Thyroid gland (tissue), 4 donors: Measurements from ENCODE around the gene KIRREL3.

ENCODE experiments used
- POLR2A ChIP-seq, 2 donors: fragments of 450-650 bp; IDR thresholded peaks; one replicate each; pipeline ENCODE4 v1.6.1; 2017; ENCODE audit warnings: antibody characterized with exemption in 2 of 2, mild to moderate bottlenecking in 2 of 2, moderate library complexity in 1 of 2
- TF ChIP-seq, protein P1 (sequence below), 6 experiments: fragments of 200-600 bp in 3 of 6; fragments of 450-650 bp in 3 of 6; sonication (generic) in 3 of 6; IDR thresholded peaks; one replicate each; pipeline ENCODE4 v1.5.1; 2016 to 2019; ENCODE audit warnings: antibody characterized with exemption in 6 of 6, mild to moderate bottlenecking in 2 of 6, inconsistent platforms in 1 of 6, moderate library complexity in 1 of 6

DNA sequence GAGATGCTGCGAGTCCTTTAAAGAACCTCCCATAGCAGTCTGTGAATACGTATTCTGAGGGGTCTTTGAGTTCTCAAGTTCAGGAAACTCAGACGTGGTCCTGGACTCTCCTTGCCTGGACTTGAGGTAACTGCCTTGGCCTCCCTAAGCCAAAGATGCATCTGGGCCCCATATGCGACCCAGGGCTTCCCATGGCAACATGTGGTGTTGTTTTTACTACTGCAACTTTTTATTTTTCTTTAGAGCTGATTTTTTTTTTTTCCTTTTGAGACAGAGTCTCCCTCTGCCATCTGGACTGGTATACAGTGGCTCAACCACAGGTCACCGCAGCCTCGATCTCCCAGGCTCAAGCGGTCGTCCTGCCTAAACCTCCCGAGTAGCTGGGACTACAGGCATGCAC, 324.0 kb downstream of the KIRREL3 start:
- TF ChIP-seq, protein P1, sequence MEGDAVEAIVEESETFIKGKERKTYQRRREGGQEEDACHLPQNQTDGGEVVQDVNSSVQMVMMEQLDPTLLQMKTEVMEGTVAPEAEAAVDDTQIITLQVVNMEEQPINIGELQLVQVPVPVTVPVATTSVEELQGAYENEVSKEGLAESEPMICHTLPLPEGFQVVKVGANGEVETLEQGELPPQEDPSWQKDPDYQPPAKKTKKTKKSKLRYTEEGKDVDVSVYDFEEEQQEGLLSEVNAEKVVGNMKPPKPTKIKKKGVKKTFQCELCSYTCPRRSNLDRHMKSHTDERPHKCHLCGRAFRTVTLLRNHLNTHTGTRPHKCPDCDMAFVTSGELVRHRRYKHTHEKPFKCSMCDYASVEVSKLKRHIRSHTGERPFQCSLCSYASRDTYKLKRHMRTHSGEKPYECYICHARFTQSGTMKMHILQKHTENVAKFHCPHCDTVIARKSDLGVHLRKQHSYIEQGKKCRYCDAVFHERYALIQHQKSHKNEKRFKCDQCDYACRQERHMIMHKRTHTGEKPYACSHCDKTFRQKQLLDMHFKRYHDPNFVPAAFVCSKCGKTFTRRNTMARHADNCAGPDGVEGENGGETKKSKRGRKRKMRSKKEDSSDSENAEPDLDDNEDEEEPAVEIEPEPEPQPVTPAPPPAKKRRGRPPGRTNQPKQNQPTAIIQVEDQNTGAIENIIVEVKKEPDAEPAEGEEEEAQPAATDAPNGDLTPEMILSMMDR (IDR thresholded peaks at IDR 0.05), result no peak
- no peak for TF ChIP-seq POLR2A (IDR thresholded peaks at IDR 0.05)
